NCI-H2107 treated with DMSO at 0.1 percent for 48 hours (cell line): ENCODE results near the gene LOC128125822.
A peak's percentile ranks its signal among the peaks of the same experiment; 100 is the strongest.
"Not testable (repeated sequence)": the region's sequence is repeated elsewhere in the genome, so short reads cannot be mapped to it uniquely, and the experiment has no call there.

ENCODE experiments used
- DNase-seq: peaks from one replicate; lab custom pipeline; 2025; ENCODE audit not compliant: unreplicated experiment; lab: John Stamatoyannopoulos, UW

Gene LOC128125822

GRCh38 chr6:63572044-63572746, at the start of gene LOC128125822, which contains the start of gene PTP4A1:
TSS of gene LOC128125822 (plus strand) at chr6:63572480.
TSS of gene PTP4A1 (plus strand) at chr6:63572480. CDS start at chr6:63576881, 4,401 bp downstream.
- peak; percentile 74 for DNase-seq

- not testable (repeated sequence) for DNase-seq
Measured at GRCh38 chr6:63522911-63523287, 49.4 kb upstream of the LOC128125822 start.

DNA sequence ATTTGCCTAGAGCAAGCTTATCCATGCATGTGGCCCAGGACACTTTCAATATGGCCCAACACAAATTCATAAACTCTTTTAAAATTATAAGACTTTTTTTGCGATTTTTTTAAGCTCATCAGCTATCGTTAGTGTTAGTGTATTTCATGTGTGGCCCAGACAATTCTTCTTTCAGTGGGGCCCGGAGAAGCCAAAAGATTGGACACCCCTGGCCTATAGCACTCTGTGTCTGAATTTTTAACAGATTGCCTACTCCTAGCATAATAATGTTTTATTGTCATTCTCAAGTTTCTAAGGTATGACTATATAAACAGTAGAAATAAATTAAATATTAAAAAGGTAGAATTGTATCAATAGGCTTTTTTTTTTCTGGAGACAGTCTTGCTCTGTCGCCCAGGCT, 48.6 kb upstream of the LOC128125822 start:
- DNase-seq, result no peak

DNA sequence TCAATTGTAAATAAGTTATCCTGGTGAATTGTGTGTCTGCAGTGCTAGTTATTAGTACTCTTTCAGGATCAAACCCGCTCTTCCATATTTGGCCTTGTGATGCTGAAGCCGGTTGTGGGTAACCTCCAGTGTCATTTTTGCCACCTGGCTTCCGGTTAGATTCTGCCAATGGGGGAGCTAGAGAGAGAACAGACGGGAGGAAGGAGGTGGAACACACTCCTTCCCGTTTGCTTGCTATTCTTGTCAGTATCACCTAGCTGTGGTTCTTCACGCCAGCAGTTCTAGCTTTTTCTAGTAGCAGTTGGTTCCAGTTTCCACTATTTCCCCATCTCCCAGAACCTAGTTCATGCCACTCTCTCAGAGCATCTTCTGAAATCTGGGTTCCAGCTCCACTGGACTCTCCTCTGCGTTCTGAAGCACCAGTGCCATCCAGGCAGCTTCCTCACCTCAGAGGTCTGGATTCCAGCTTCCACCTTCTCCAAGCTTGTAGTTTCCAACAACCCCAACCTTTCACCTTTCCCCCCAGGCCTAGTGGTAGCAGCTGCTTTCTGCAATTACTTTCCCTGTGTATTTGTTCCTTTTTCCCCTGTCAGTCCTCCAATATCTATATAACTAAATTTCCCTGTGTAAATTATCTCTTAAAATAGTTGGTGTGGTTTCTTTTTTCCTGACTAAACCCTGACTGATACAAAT, 46.9 kb upstream of the LOC128125822 start:
- no peak for DNase-seq

DNA sequence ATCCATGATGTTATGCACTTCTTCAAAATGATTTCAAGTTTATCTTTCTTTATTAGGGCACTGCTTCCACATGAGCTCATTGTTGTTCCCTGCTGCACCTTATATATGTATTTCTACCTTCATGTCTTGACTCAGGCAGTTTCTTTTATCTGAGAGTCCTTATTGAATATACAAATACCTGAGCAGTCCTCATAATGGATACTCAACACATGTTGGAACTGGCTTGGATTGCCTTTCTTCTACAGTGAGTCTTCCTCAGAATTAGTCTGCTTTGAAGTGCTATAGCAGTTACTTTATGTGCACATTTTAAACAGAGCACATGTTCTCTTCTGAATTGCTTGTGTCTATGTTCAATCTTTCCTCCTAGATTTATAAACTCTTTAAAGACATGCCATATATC, 45.3 kb upstream of the LOC128125822 start:
- DNase-seq, result no peak

GRCh38 chr6:63527658-63528514, 44.4 kb upstream of the LOC128125822 start:
- peak; percentile 19 for DNase-seq

DNA sequence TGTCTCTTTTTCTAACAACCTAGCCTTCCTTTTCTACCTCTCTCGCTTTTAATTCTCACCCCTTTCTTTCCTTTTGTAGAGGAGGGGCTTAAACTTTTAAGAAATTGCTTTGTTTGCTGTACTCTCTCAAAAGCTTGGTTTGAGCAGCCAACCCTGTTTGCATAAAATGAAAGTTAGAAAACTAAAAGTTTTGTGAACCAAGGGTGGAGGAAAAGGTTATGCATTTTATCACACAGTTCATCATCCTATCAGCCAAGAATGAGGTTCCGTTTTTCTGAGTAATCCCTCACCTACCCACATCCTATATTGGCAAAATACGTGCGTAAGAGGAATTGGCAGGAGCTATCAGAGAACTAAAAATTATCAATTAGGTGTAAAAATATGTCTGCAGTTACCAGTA, 42.8 kb upstream of the LOC128125822 start:
- no peak for DNase-seq

- no peak for DNase-seq
Measured at GRCh38 chr6:63530182-63530581, 42.1 kb upstream of the LOC128125822 start.

DNA sequence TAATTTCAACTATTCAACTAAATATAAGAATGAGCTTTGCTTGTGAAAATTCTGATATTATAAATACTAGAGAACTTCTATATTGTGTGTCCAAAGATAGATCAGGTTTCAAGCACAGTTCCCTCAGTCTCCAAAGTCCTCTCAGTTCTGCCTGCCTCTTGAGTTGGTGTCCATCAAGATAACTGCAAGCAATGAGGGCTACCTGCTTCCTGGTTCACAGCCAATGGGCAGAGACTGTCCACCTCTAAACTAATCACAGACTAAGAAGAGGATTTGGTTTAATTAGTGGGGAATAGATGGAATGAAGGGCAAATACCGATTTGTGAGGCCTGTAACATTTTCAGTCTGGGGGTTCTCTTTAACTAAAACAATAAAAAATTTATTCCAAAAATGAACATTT, 41.3 kb upstream of the LOC128125822 start:
- no peak for DNase-seq

DNA sequence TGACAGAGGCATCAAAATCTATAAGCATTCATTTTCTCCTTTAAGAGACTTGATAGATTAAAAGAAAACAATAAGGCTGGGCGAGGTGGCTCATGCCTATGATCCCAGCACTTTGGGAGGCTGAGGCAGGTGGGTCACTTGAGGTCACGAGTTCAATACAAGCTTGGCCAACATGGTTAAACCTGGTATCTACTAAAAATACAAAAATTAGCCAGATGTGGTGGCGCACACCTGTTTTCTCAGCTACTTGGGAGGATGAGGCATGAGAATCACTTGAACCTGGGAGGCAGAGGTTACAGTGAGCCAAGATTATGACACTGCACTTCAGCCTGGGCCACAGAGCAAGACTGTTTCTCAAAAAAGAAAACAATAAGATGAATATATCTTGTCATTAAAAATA, 39.3 kb upstream of the LOC128125822 start:
- DNase-seq, result no peak

- DNase-seq, result no peak
Measured at GRCh38 chr6:63533952-63534351, 38.3 kb upstream of the LOC128125822 start.

DNA sequence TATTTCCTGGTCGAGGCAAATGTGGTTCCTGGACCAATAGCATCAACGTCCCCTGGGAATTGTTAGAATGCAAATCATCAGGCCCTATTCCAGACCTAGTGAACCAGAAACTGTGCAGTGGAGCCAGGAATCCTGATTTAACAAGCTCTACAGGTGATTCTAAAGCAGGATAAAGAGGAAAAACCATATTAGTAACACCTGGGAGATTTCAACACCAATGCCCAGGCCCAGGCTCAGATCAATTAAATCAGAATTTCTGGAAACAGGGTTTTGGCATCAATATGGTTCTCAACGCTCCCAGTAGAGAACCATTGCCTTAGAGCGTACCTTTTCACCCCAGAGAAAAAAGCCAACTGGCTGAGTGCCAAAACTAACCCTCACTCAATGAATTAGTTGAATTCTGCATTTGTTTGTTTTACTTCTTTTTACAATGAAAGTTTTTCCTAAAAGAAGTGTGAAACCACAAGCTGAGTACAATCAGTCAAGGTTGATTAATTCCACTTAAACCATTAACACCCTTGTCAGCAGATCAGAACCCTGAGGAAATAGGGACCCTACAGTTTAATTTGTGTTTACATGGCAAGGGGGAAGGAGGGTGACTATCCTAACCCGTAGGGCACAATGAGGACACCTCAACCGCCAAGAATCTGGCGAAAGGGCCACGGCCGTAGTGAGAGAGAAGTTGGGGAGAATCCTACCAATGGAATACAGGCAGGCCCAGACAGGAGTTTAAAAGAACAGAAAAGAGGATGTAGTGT, 34.9 kb upstream of the LOC128125822 start:
- no peak for DNase-seq

DNA sequence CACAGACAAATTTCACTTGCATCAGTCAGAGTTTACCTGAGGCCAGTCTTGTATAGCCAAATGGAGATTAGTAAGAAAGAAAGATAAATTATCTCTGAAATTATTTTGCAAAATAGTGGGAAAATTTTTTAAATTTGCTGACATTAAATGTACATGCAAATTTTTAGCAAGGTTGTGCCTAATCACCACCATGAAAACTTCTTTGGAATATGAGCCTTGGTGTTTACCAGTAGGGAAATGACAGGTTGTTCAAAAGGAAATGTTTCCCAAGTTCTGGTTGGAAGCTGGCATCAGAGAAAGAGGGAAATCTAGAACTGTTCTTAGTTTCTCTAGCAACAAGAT, 34.4 kb upstream of the LOC128125822 start:
- DNase-seq, result no peak

DNA sequence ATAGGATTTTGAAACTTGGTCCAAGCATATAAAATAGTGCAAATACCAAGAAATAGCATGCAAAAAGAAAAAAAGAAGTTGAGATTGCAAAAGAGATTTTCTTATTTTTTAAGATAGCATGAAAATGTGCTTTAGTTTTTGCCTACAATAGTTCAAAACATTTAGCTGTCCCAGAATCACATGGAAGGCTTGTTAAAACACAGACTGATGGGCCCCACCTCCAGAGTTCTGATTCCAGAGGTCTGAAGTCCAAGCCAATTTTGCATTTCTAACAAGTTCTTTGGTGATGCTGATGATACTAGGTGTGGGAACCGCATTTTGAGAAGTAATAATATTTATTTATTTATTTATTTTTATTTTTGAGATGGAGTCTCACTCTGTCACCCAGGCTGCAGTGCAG, 33.7 kb upstream of the LOC128125822 start:
- no peak for DNase-seq

- DNase-seq, result no peak
Measured at GRCh38 chr6:63543001-63543400, 29.3 kb upstream of the LOC128125822 start.

DNA sequence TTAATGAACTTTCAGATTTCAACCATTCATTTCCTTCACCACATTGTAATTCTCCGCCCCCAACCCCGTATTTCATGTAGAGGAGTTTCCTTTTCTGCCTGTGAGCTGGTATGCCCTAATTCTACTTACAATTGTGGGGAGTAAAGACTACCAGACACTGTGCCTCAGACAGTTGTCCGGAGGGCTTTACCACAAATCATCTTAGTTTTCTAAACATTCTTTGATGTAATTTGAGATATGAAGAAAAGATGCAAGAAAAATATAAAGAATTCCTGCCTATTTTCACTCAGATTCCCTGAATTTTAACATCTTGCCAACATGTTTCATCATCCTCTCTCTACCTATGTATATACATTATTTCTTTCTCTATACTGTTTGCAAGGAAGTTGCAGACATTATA, 28.3 kb upstream of the LOC128125822 start:
- no peak for DNase-seq

DNA sequence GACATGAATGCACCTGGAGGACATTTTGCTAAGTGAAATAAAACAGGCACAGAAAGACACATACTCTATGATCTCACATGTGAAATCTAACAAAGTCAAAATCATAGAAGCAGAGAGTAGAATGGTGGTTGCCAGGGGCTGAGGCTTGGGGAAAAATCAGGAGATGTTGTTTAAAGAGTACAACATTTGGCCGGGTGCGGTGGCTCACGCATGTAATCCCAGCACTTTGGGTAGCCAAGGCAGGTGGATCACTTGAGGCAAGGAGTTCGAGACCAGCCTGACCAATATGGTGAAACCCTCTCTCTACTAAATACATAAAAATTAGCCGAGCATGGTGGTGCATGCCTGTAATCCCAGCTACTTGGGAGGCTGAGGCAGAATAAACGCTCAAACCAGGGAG, 26.0 kb upstream of the LOC128125822 start:
- DNase-seq, result no peak

DNA sequence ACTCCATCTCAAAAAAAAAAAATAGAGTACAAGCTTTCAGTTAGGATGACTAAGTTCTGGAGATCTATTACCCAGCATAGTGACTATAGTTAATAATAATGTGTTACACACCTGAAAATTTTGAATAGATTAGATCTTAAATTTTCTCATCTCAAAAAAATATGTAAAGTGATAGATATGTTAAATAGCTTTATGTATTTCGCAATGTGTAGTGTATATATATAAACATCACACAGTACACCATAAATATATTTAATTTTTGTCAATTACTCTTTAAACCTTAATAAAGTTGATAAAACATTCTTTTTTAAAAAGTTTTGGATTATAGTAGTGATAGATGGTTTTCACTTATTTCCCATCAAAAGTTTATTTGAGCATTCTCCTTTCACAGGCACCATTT, 25.6 kb upstream of the LOC128125822 start:
- no peak for DNase-seq

DNA sequence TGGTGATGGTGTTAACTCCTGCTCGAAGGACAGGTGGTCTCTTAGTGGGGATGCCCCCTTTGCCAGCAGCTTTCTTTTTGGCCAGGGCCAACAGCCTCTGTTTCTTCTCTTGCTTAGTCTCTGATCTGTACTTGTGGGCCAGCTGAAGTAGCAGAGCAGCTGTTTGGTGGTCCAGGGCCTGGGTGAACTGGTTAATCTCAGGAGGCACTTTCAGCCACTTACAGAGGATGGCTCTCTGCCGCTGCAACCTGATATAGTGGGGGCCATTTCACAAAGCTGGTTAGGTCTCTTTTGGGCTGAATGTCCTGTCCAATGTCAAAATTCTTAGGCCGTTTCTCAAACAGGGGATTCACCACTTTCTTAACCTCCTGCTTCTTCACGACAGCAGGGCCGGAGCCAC, 23.2 kb upstream of the LOC128125822 start:
- no peak for DNase-seq

- DNase-seq, result no peak
Measured at GRCh38 chr6:63553208-63553607, 19.1 kb upstream of the LOC128125822 start.

GRCh38 chr6:63553900-63554299, 18.4 kb upstream of the LOC128125822 start:
- DNase-seq, result no peak
